ENCODE data around the gene MTUS2. TPM values are rescaled to one million over a fixed set of nuclear protein-coding genes. Genes with fewer than 3 reads are reported as not detected.

MTUS2 gene
- total RNA-seq, 4 donors from 2014 or later = 0.16 to 0.75 (median 0.24) TPM

DNA sequence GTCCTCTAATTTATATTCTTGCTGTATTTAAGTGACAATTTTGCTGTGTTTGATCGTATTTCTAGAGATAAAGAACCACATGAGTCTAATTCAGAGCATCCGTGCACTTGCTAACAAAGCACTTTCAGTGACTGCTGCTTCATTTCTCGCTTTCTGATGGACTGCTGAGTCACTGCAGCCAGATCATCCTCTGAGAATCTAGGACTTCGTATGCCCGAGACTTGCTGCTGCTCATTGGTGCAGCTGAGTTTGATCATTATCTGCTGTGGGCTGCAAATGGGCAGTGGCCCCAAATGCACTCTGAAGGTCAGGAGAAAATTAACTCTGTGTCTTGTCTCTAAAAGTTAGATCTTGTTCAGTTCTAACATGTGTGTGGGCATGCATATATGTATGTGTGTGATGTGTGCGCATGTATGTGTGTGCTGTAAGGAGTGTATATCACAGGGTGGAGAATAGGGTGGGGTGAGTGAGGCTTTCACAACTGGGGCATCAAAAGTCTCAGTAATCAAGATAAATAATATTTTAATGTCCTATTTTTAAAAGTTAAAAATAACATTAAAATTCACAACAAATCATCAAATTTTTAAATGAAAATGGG is 342.6 kb downstream of the MTUS2 start:
- in situ Hi-C loops (cut with MboI; ENCODE audit: low pct_ligation_motif_present in 1 of 4, low pct_unique_long_range_greater_than_20kb in 1 of 4, low sequenced_read_pairs in 3 of 4) (loop anchor here in 1 of 4 donors (10.0 kb wide), 1 partner anchor 58 kb away; no protein-coding TSS in a partner anchor), intact Hi-C loops (cut with DNase I; ENCODE audit: low total_unique reads) (no loop called here)
- Histone ChIP-seq H3K36me3 (no peaks in the 10 kb centered on the region), H3K9me3 (no peaks in the 10 kb centered on the region), H3K4me3 (no peak overlapping the region), H3K4me1 (no peaks in the 10 kb centered on the region), H3K27me3 (no peaks in the 10 kb centered on the region), H3K27ac (no peak overlapping the region)
- no peak for DNase-seq
- WGBS, 2 donors (ENCODE audit: low coverage in 1 of 2) = 50 to 70% methylated on average over 2 to 6 of the region's 6 CpGs
- TF ChIP-seq, protein P1, sequence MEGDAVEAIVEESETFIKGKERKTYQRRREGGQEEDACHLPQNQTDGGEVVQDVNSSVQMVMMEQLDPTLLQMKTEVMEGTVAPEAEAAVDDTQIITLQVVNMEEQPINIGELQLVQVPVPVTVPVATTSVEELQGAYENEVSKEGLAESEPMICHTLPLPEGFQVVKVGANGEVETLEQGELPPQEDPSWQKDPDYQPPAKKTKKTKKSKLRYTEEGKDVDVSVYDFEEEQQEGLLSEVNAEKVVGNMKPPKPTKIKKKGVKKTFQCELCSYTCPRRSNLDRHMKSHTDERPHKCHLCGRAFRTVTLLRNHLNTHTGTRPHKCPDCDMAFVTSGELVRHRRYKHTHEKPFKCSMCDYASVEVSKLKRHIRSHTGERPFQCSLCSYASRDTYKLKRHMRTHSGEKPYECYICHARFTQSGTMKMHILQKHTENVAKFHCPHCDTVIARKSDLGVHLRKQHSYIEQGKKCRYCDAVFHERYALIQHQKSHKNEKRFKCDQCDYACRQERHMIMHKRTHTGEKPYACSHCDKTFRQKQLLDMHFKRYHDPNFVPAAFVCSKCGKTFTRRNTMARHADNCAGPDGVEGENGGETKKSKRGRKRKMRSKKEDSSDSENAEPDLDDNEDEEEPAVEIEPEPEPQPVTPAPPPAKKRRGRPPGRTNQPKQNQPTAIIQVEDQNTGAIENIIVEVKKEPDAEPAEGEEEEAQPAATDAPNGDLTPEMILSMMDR (IDR thresholded peaks at IDR 0.05) = no peak
- TF ChIP-seq POLR2A (IDR thresholded peaks at IDR 0.05) (no peak), EP300 (IDR thresholded peaks at IDR 0.05; ENCODE audit: low read depth) (no peak), POLR2AphosphoS5 (IDR thresholded peaks at IDR 0.05) (no peak)

DNA sequence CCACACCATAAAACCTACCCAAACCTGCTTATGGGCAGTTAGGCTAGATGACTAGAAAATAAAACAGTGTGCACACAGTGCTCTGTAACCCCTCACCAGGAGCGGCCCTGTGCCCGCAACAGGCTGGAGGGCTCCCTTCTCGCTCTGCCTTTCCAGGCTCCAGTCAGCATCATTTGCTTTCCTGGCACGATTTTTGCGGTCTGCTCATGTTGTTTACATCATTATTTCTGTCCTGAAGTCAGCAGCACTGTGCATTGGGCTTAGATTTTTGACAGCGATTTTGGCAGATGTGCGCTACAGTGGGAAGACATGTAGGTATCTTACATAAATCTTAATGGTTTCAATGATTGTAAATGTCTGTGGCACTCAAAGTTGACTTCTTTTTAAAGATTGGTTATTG is 344.0 kb downstream of the MTUS2 start:
- DNase-seq = no peak
- H3K4me3 ChIP-seq = no peak overlapping the region
- H3K36me3 ChIP-seq = no peaks in the 10 kb centered on the region
- TF ChIP-seq EP300 (IDR thresholded peaks at IDR 0.05; ENCODE audit: low read depth) (no peak), POLR2AphosphoS5 (IDR thresholded peaks at IDR 0.05) (no peak)
- H3K27me3 ChIP-seq = no peaks in the 10 kb centered on the region
- intact Hi-C loops (cut with DNase I; ENCODE audit: low total_unique reads) (no loop called here), in situ Hi-C loops (cut with MboI; ENCODE audit: low pct_ligation_motif_present in 1 of 4, low pct_unique_long_range_greater_than_20kb in 1 of 4, low sequenced_read_pairs in 3 of 4) (loop anchor here in 1 of 4 donors (10.0 kb wide), 1 partner anchor 59 kb away; no protein-coding TSS in a partner anchor)
- H3K4me1 ChIP-seq = no peaks in the 10 kb centered on the region
- no peak overlapping the region for H3K27ac ChIP-seq
- 77 to 80% methylated on average over 3 to 7 of the region's 7 CpGs for WGBS, 2 donors (ENCODE audit: low coverage in 1 of 2)
- no peaks in the 10 kb centered on the region for H3K9me3 ChIP-seq

DNA sequence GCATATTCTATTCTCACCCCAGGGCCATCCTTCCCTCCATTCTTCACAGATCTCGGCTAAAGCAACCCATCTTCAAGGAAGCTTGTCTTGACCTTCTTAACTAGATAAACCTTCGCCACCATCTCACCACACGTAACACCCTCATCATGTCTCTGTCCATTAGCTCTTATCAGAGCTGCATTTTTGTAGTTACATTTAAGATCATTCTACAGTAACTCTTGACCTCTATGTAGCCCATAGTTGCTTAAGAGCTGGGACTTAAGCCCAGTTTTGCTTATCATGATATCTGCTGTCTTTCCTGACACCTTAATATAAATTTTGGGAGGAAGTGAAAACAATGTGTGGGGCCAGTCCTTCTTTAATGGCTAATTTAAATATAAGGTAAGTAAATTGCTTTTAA is 345.1 kb downstream of the MTUS2 start:
- WGBS, 2 donors (ENCODE audit: low coverage in 1 of 2) = 65 to 93% methylated on average over 3 of the region's 3 CpGs
- no peaks in the 10 kb centered on the region for H3K36me3 ChIP-seq
- H3K27ac ChIP-seq = no peak overlapping the region
- intact Hi-C loops (cut with DNase I; ENCODE audit: low total_unique reads) (no loop called here), in situ Hi-C loops (cut with MboI; ENCODE audit: low pct_ligation_motif_present in 1 of 4, low pct_unique_long_range_greater_than_20kb in 1 of 4, low sequenced_read_pairs in 3 of 4) (loop anchor here in 1 of 4 donors (10.0 kb wide), 1 partner anchor 60 kb away; no protein-coding TSS in a partner anchor)
- DNase-seq = no peak
- no peaks in the 10 kb centered on the region for H3K9me3 ChIP-seq
- no peak overlapping the region for H3K4me3 ChIP-seq
- no peak for TF ChIP-seq POLR2A (IDR thresholded peaks at IDR 0.05)
- no peak for TF ChIP-seq EP300 (IDR thresholded peaks at IDR 0.05; ENCODE audit: low read depth)
- TF ChIP-seq POLR2AphosphoS5 (IDR thresholded peaks at IDR 0.05) = no peak
- TF ChIP-seq, protein P1 (IDR thresholded peaks at IDR 0.05) = no peak
- H3K4me1 ChIP-seq = no peaks in the 10 kb centered on the region
- no peaks in the 10 kb centered on the region for H3K27me3 ChIP-seq

DNA sequence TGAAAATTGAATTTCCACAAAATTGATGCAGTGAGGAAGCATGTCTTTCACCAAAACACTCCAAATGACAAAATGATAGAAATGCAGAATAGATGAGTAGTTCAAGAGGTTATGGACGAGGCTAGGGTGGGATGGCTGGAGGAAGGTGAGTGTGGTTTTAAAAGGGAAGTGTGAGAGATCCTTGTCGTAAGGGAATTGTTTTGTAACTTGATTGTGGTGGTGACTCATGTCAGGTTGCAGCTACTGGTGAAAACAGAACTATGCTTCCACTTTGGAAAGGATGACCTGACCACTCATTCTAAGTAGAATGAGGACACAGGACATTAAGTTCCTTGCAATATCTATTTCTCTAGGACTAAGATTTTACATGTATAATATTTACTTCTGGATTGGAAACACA is 345.7 kb downstream of the MTUS2 start:
- H3K4me3 ChIP-seq = no peak overlapping the region
- in situ Hi-C loops (cut with MboI; ENCODE audit: low pct_ligation_motif_present in 1 of 4, low pct_unique_long_range_greater_than_20kb in 1 of 4, low sequenced_read_pairs in 3 of 4) = loop anchor here in 1 of 4 donors (10.0 kb wide), 1 partner anchor 61 kb away; no protein-coding TSS in a partner anchor
- H3K9me3 ChIP-seq = no peaks in the 10 kb centered on the region
- TF ChIP-seq EP300 (IDR thresholded peaks at IDR 0.05; ENCODE audit: low read depth) (no peak), POLR2AphosphoS5 (IDR thresholded peaks at IDR 0.05) (no peak), POLR2A (IDR thresholded peaks at IDR 0.05) (no peak)
- TF ChIP-seq, protein P1 (IDR thresholded peaks at IDR 0.05) = no peak
- intact Hi-C loops (cut with DNase I; ENCODE audit: low total_unique reads) = no loop called here
- H3K27me3 ChIP-seq = no peaks in the 10 kb centered on the region
- no peak for DNase-seq
- WGBS, 2 donors (ENCODE audit: low coverage in 1 of 2) = 46 to 62% methylated on average over 2 of the region's 2 CpGs
- no peaks in the 10 kb centered on the region for H3K4me1 ChIP-seq
- H3K36me3 ChIP-seq = no peaks in the 10 kb centered on the region
- H3K27ac ChIP-seq = no peak overlapping the region
